PC-9 (cell line): ENCODE data around the gene C19orf44. TPM values are rescaled to one million over a fixed set of nuclear protein-coding genes. Genes with fewer than 3 reads are reported as not detected.

ENCODE experiments used
- BruUV-seq: library from RNA; stranded (reverse); fragments of 400-500 nt; replicated peaks from 2 replicates; lab custom pipeline; 2021; lab: Mats Ljungman, UMichigan
- CTCF ChIA-PET: fragments of 300-600 bp; sonication (Branson Sonifier 250); formaldehyde crosslinking; loops from one replicate; lab custom pipeline; 2022; ENCODE audit warnings: antibody characterized with exemption; lab: Charles Lee
- POLR2A ChIA-PET: fragments of 300-600 bp; sonication (Branson Sonifier 250); formaldehyde crosslinking; loops from one replicate; lab custom pipeline; 2022; ENCODE audit warnings: antibody characterized with exemption; ENCODE audit not compliant: unreplicated experiment; lab: Charles Lee
- DNase-seq, 2 experiments: peaks; one replicate each; pipeline versions ENCODE4 v3.0.0 to v3.0.0-alpha.2; 2015 to 2022; ENCODE audit warnings: mixed read lengths in 1 of 2
- H2AFZ ChIP-seq: fragments of 200-600 bp; sonication (generic); 2 replicates; pipeline ENCODE4 v1.8.1; 2017; ENCODE audit warnings: antibody characterized with exemption
- H3F3A ChIP-seq: fragments of 200-600 bp; sonication (generic); 2 replicates; pipeline ENCODE4 v1.8.1; 2017; ENCODE audit warnings: antibody characterized with exemption, mild to moderate bottlenecking, low read depth; ENCODE audit not compliant: insufficient read depth
- H3K27ac ChIP-seq: fragments of 200-600 bp; sonication (generic); 2 replicates; pipeline ENCODE4 v1.6.1; 2016; ENCODE audit warnings: mixed run types
- H3K27me3 ChIP-seq: fragments of 200-600 bp; sonication (generic); 2 replicates; pipeline ENCODE4 v1.6.1; 2016; ENCODE audit warnings: low read depth, mixed run types; ENCODE audit not compliant: insufficient read depth
- H3K36me3 ChIP-seq: fragments of 200-600 bp; sonication (generic); 2 replicates; pipeline ENCODE4 v1.6.1; 2016; ENCODE audit warnings: low read depth, mixed run types
- H3K4me1 ChIP-seq: fragments of 200-600 bp; sonication (generic); replicated peaks from 2 replicates; pipeline ENCODE4 v1.6.1; 2016; ENCODE audit warnings: mixed run types; ENCODE audit not compliant: insufficient read depth
- H3K4me2 ChIP-seq: fragments of 200-600 bp; sonication (generic); 2 replicates; pipeline ENCODE4 v1.6.1; 2017; ENCODE audit warnings: mixed run types
- H3K4me3 ChIP-seq: fragments of 200-600 bp; sonication (generic); 2 replicates; pipeline ENCODE4 v1.6.1; 2016; ENCODE audit warnings: mixed run types
- H3K79me2 ChIP-seq: fragments of 200-600 bp; sonication (generic); 2 replicates; pipeline ENCODE4 v1.6.1; 2017; ENCODE audit warnings: low read depth, mixed run types
- H3K9me2 ChIP-seq: fragments of 200-600 bp; sonication (generic); 2 replicates; pipeline ENCODE4 v1.8.1; 2017; ENCODE audit warnings: mild to moderate bottlenecking; ENCODE audit not compliant: insufficient read depth
- H3K9me3 ChIP-seq: fragments of 200-600 bp; sonication (generic); 2 replicates; pipeline ENCODE4 v1.8.1; 2016; ENCODE audit warnings: low read depth; ENCODE audit not compliant: insufficient read depth
- H4K20me1 ChIP-seq: fragments of 200-600 bp; sonication (generic); 2 replicates; pipeline ENCODE4 v1.8.1; 2017; ENCODE audit not compliant: insufficient read depth
- CTCF ChIP-seq: fragments of 200-600 bp; sonication (generic); conservative IDR thresholded peaks from 2 replicates; pipeline ENCODE4 v1.6.1; 2017; ENCODE audit warnings: mixed run types, antibody characterized with exemption, mild to moderate bottlenecking, moderate library complexity
- EZH2 ChIP-seq: fragments of 200-600 bp; sonication (generic); IDR thresholded peaks from 2 replicates; pipeline ENCODE4 v1.8.0; 2017; ENCODE audit warnings: antibody characterized with exemption, low read depth
- intact Hi-C: fragments of 100-400 bp; cut with micrococcal nuclease; formaldehyde crosslinking; loops from one replicate; pipeline ENCODE4 v1.10.0; 2022; ENCODE audit not compliant: unreplicated experiment
- total RNA-seq: library from RNA; stranded (reverse); gene quantifications from 2 replicates; pipeline ENCODE4 v1.2.3, GENCODE V29; 2021

The C19orf44 gene
- total RNA-seq, 1 experiment from 2014 or later, result 6.7 TPM

DNA sequence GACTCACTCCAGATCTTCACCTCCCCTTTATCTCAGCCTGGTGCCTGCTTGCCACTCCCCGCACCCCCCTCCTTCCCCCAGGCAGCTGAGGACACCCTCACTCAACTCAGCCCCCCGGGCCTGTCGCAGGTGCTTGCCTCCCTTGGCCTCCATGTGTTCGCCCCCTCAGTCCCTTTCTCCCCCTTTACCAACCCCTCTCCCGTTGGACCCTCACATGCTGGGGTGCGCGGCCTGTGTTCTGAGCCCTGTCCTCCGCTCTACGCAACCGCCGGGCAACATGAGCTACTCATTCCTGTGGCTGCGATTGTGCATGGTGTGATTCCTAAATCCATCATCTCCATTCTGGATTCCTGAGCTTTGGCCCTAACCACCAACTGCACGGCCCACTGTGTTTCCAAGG lies 40.9 kb downstream of the C19orf44 start:
- ChIA-PET CTCF (no interaction called here), POLR2A (no interaction called here)
- H3K79me2 ChIP-seq, result peaks cover 74% of the 10 kb centered on the region
- H3K27me3 ChIP-seq, result no peaks in the 10 kb centered on the region
- no peak overlapping the region for H3K4me2 ChIP-seq
- intact Hi-C loops, result no loop called here
- no peak for DNase-seq
- no peak overlapping the region for H3K27ac ChIP-seq
- H3F3A ChIP-seq, result peaks cover 22% of the 10 kb centered on the region; the same call in 1 of the 2 replicates
- no TSS peak for BruUV-seq
- no peaks in the 10 kb centered on the region for H3K9me3 ChIP-seq
- peaks cover 90% of the 10 kb centered on the region for H4K20me1 ChIP-seq
- no peaks in the 10 kb centered on the region for H3K9me2 ChIP-seq
- no peak overlapping the region for H3K4me3 ChIP-seq
- TF ChIP-seq EZH2, result no peak
- no peak for TF ChIP-seq CTCF
- no peak overlapping the region for H2AFZ ChIP-seq
- peaks cover 8% of the 10 kb centered on the region for H3K4me1 ChIP-seq
- H3K36me3 ChIP-seq, result peaks cover 54% of the 10 kb centered on the region

GRCh38 chr19:16540948-16541347 lies 44.8 kb downstream of the C19orf44 start:
- ChIA-PET POLR2A (interaction anchor here (0.5 to 0.6 kb wide), 2 partner anchors 9 to 99 kb away, joined by 7 to 10 read pairs; no protein-coding TSS in a partner anchor), CTCF (no interaction called here)
- Histone ChIP-seq H4K20me1 (peaks cover 58% of the 10 kb centered on the region), H3K9me2 (no peaks in the 10 kb centered on the region), H3K36me3 (peaks cover 27% of the 10 kb centered on the region), H3K9me3 (no peaks in the 10 kb centered on the region), H3K4me2 (peak overlapping the region; percentile 98), H3F3A (peaks cover 14% of the 10 kb centered on the region), H3K4me3 (peak overlapping the region; percentile 95), H2AFZ (no peak overlapping the region), H3K27ac (no peak overlapping the region; the same call in 1 of the 2 replicates), H3K27me3 (no peaks in the 10 kb centered on the region), H3K4me1 (peaks cover 17% of the 10 kb centered on the region), H3K79me2 (peaks cover 86% of the 10 kb centered on the region)
- no TSS peak for BruUV-seq
- intact Hi-C loops, result no loop called here
- no peak for DNase-seq
- no peak for TF ChIP-seq EZH2
- TF ChIP-seq CTCF, result no peak

DNA sequence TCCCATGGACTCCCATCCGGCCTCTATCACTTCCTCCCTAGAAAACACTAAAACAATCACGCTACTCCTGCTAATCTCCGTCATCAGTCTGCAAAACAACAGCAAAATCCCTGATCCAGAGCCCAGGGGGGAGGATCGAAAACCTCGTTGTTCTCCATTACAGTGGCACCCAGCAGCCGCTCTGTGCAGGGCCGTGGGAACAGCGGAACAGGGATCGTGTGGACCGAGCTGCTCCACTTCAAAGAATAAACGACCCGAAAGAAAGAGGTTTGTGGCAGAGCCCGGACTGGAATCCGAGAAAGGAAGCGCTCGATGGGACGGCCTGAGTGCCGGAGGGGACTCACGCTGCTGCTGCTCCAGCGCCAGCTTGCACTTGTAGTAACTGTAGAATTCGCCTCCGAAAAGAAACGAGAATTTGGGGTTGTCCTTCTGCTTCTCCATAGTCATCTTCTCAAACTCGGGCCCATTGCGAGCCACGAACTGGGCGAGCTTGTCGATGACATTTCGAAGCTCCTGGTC lies 45.4 kb downstream of the C19orf44 start:
- BruUV-seq, result TSS peak; percentile 74
- CTCF ChIA-PET, result no interaction called here
- H3K27me3 ChIP-seq, result no peaks in the 10 kb centered on the region
- H3F3A ChIP-seq, result peaks cover 14% of the 10 kb centered on the region
- H3K9me2 ChIP-seq, result no peaks in the 10 kb centered on the region
- peak overlapping the region; percentile 13; the same call in 1 of the 2 replicates for H3K27ac ChIP-seq
- peak overlapping the region; percentile 95 for H3K4me3 ChIP-seq
- peaks cover 79% of the 10 kb centered on the region for H3K79me2 ChIP-seq
- no peaks in the 10 kb centered on the region for H3K9me3 ChIP-seq
- H3K4me1 ChIP-seq, result peaks cover 17% of the 10 kb centered on the region
- no peak for DNase-seq
- TF ChIP-seq EZH2 (no peak), CTCF (no peak)
- POLR2A ChIA-PET, result interaction anchor here (0.5 kb wide), 1 partner anchor 9 kb away, joined by 7 read pairs; no protein-coding TSS in a partner anchor
- H2AFZ ChIP-seq, result peak overlapping the region; percentile 69
- peaks cover 20% of the 10 kb centered on the region for H3K36me3 ChIP-seq
- peaks cover 52% of the 10 kb centered on the region for H4K20me1 ChIP-seq
- H3K4me2 ChIP-seq, result peak overlapping the region; percentile 98
- intact Hi-C loops, result no loop called here
